ENCODE data around the gene GTF2A2.

GRCh38 chr15:59678172-59678571 lies 20.9 kb upstream of the GTF2A2 start:
- no peak for TF ChIP-seq CTCF (conservative IDR thresholded peaks at IDR 0.05; ENCODE audit: low read depth, low read length)
- no peak for TF ChIP-seq EZH2 (IDR thresholded peaks at IDR 0.05; ENCODE audit: borderline replicate concordance, low read depth, low read length, poor library complexity, severe bottlenecking)
